OCI-LY3 (cell line): ENCODE results near the gene BOLA1.
"Not testable (repeated sequence)": the region's sequence is repeated elsewhere in the genome, so short reads cannot be mapped to it uniquely, and the experiment has no call there.

Experiments used
- H2AFZ ChIP-seq: fragments of 200-600, 300-600 bp; shearing (Covaris generic); 2 replicates; pipeline ENCODE4 v1.6.0; 2014; ENCODE audit warnings: antibody characterized with exemption, low read depth, low read length
- H3K27ac ChIP-seq: fragments of 200-600, 300-600 bp; sonication (generic); 2 replicates; pipeline ENCODE4 v1.5.1; 2014; ENCODE audit warnings: mild to moderate bottlenecking, low read length, moderate library complexity, mixed read lengths
- H3K27me3 ChIP-seq: fragments of 200-600, 300-600 bp; sonication (generic); 2 replicates; pipeline ENCODE4 v1.6.1; 2014; ENCODE audit warnings: low read depth, low read length, mixed read lengths
- H3K36me3 ChIP-seq: fragments of 200-600, 300-600 bp; sonication (generic); replicated peaks from 2 replicates; pipeline ENCODE3; 2014; ENCODE audit warnings: low read depth, low read length, mixed read lengths
- H3K4me1 ChIP-seq: fragments of 300-600, 200-600 bp; sonication (generic); 2 replicates; pipeline ENCODE4 v1.6.1; 2014; ENCODE audit warnings: low read length, mixed read lengths
- H3K4me2 ChIP-seq: fragments of 200-600, 300-600 bp; sonication (generic); 2 replicates; pipeline ENCODE4 v1.6.1; 2014; ENCODE audit warnings: low read length, mixed read lengths
- H3K4me3 ChIP-seq: fragments of 300-600, 200-600 bp; sonication (generic); 2 replicates; pipeline ENCODE4 v1.5.1; 2014; ENCODE audit warnings: antibody characterized with exemption, mild to moderate bottlenecking, low read length, moderate library complexity
- H3K79me2 ChIP-seq: fragments of 300-600, 200-600 bp; shearing (Covaris generic); 2 replicates; pipeline ENCODE4 v1.6.1; 2014; ENCODE audit warnings: mild to moderate bottlenecking, low read length, mixed read lengths
- H3K9ac ChIP-seq: fragments of 300-600, 200-600 bp; shearing (Covaris generic); 2 replicates; pipeline ENCODE4 v1.6.0; 2014; ENCODE audit warnings: mild to moderate bottlenecking, low read length, moderate library complexity
- H3K9me3 ChIP-seq: fragments of 200-600, 300-600 bp; shearing (Covaris generic); 2 replicates; pipeline ENCODE4 v1.6.1; 2014; ENCODE audit warnings: low read length, mixed read lengths; ENCODE audit not compliant: insufficient read depth
- H4K20me1 ChIP-seq: fragments of 200-600, 300-600 bp; sonication (generic); 2 replicates; pipeline ENCODE4 v1.6.1; 2016; ENCODE audit warnings: low read length, mixed read lengths; ENCODE audit not compliant: insufficient read depth
- EZH2phosphoT487 ChIP-seq: fragments of 200-600 bp; shearing (Covaris generic); IDR thresholded peaks from 2 replicates; pipeline ENCODE4 v1.6.1; 2018; ENCODE audit warnings: antibody characterized with exemption, mixed run types, low read depth
- TF ChIP-seq, protein P1 (sequence below): fragments of 200-600, 300-600 bp; sonication (generic); IDR thresholded peaks from 2 replicates; pipeline ENCODE4 v1.5.1; 2014; ENCODE audit warnings: antibody characterized with exemption, low read length, low read depth

Gene BOLA1, protein sequence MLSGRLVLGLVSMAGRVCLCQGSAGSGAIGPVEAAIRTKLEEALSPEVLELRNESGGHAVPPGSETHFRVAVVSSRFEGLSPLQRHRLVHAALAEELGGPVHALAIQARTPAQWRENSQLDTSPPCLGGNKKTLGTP

GRCh38 chr1:149899460-149900284, at the start of gene BOLA1:
Gene BOLA1, plus strand, starts transcription at chr1:149899568. Its CDS starts 492 bp downstream, at chr1:149900060.
- Histone ChIP-seq H3K4me2 (no peak within 1 kb of the TSS), H3K9ac (no peak within 1 kb of the TSS), H3K9me3 (0 out of 2 replicates have a peak, but pooled peaks cover 3% of the 10 kb centered on the region)

GRCh38 chr1:149849947-149850360, 49.4 kb upstream of the BOLA1 start:
- TF ChIP-seq EZH2phosphoT487, result no peak
- TF ChIP-seq, protein P1, sequence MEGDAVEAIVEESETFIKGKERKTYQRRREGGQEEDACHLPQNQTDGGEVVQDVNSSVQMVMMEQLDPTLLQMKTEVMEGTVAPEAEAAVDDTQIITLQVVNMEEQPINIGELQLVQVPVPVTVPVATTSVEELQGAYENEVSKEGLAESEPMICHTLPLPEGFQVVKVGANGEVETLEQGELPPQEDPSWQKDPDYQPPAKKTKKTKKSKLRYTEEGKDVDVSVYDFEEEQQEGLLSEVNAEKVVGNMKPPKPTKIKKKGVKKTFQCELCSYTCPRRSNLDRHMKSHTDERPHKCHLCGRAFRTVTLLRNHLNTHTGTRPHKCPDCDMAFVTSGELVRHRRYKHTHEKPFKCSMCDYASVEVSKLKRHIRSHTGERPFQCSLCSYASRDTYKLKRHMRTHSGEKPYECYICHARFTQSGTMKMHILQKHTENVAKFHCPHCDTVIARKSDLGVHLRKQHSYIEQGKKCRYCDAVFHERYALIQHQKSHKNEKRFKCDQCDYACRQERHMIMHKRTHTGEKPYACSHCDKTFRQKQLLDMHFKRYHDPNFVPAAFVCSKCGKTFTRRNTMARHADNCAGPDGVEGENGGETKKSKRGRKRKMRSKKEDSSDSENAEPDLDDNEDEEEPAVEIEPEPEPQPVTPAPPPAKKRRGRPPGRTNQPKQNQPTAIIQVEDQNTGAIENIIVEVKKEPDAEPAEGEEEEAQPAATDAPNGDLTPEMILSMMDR, result no peak
- Histone ChIP-seq H3K9me3 (no peaks in the 10 kb centered on the region), H3K4me2 (peak overlapping the region; percentile 97), H3K36me3 (peaks cover 30% of the 10 kb centered on the region), H3K9ac (peak overlapping the region; percentile 85), H4K20me1 (peaks cover 34% of the 10 kb centered on the region), H3K79me2 (peaks cover 53% of the 10 kb centered on the region), H3K4me1 (peaks cover 37% of the 10 kb centered on the region), H2AFZ (no peak overlapping the region), H3K4me3 (peak overlapping the region; percentile 78), H3K27me3 (no peaks in the 10 kb centered on the region), H3K27ac (peak overlapping the region; percentile 68)

More at GRCh38 chr1:149899460-149900284, at the start of gene BOLA1:
- no peak for TF ChIP-seq EZH2phosphoT487
- TF ChIP-seq, protein P1, result no peak
- H3K36me3 ChIP-seq, result no peaks in the 10 kb centered on the region
- no peak within 1 kb of the TSS for H2AFZ ChIP-seq
- no peak within 1 kb of the TSS for H3K27ac ChIP-seq
- no peak within 1 kb of the TSS for H3K4me3 ChIP-seq
- no peaks in the 10 kb centered on the region for H3K27me3 ChIP-seq
- H3K4me1 ChIP-seq, result no peaks in the 10 kb centered on the region
- no peaks in the 10 kb centered on the region for H4K20me1 ChIP-seq
- H3K79me2 ChIP-seq, result no peaks in the 10 kb centered on the region

GRCh38 chr1:149850732-149851345, 48.5 kb upstream of the BOLA1 start:
- peaks cover 29% of the 10 kb centered on the region for H3K4me1 ChIP-seq
- not testable (repeated sequence) for H3K27ac ChIP-seq, H2AFZ ChIP-seq

DNA sequence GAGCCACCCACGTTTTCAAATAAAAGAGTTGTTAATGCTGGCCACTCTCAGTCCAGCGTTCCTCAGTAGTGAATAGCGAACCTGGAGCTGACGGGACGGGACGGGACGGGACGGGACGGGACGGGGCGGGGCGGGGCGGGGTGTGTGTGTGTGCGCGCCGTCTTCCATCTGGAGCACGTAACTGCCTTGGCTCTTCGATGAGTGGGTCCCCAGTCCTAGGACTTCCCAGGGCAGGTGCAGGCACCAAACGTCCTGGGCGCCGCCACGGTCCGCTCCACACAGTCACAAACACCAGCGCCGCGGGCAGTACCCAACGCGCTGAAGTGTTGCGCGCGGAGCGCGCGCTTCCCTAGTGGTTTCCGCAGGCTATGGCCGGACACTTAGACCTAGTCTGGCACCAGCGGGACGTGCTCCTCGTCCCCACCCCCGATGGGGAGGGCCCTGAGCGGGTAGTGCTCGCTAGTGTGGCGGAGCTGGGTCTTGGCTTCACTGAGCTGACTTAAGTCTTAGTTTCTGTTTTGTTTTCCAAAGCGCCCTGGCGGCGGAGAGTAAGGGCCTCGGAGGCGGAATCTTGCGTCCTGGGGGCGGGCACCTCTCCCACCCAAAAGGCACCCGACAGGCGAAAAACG, 47.7 kb upstream of the BOLA1 start:
- Histone ChIP-seq H3K4me1 (peaks cover 21% of the 10 kb centered on the region), H3K36me3 (peaks cover 15% of the 10 kb centered on the region), H4K20me1 (peaks cover 18% of the 10 kb centered on the region; the same call in 1 of the 2 replicates), H3K79me2 (peaks cover 35% of the 10 kb centered on the region)
- H3K27ac ChIP-seq, H3K9me3 ChIP-seq, H3K4me2 ChIP-seq, H3K27me3 ChIP-seq, H3K9ac ChIP-seq, H3K4me3 ChIP-seq, H2AFZ ChIP-seq: not testable (repeated sequence)

More at GRCh38 chr1:149850732-149851345, 48.5 kb upstream of the BOLA1 start:
- Histone ChIP-seq H3K79me2 (peaks cover 44% of the 10 kb centered on the region), H3K36me3 (peaks cover 22% of the 10 kb centered on the region), H4K20me1 (peaks cover 25% of the 10 kb centered on the region; the same call in 1 of the 2 replicates)
- H3K9me3 ChIP-seq, H3K4me3 ChIP-seq, H3K4me2 ChIP-seq, H3K27me3 ChIP-seq, H3K9ac ChIP-seq: not testable (repeated sequence)

DNA sequence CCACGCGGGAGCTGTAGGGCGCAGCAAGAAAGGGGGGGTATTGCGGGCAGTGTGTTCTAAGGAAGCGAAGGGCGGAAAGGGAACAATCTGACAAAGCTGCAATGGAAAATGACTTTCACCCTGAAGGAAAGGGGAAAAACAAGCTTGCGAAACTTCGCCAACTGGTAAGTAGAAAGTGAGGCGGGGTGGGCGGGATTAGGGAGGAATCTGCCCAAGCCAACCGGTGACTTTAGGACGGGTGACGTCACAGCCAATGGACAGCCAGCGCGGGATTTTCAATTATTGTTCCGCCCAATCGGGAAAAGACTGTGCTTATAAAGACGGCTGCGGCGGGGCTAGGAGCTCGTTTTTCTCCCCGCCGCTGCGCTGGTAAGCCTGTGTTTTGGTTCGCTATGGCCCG, 47.1 kb upstream of the BOLA1 start:
- H3K4me3 ChIP-seq, result not testable (repeated sequence)

DNA sequence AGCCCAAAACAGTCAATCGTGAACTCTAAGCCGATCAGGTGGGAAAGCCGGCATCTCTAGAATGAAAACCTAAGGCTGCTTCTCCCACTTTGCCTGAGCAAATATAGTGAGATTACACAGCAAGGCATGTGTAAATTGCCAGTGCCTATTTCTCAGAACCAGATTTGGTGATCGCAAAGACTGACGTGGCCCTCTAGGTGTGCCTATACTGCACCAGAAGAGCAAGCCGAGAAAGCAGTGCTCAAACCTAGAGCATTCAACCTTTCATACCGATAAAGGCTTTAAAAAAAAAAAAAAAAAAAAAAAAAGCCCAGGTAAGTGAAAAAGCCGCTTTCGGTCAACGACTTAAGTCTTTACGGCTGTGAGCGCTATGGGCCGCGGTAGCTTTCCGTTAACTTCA, 39.1 kb upstream of the BOLA1 start:
- not testable (repeated sequence) for H3K79me2 ChIP-seq, H4K20me1 ChIP-seq, H3K4me1 ChIP-seq, H3K27ac ChIP-seq, H3K9ac ChIP-seq, H2AFZ ChIP-seq, H3K4me2 ChIP-seq, H3K27me3 ChIP-seq, H3K9me3 ChIP-seq, H3K36me3 ChIP-seq, H3K4me3 ChIP-seq

More for the DNA sequence above, 47.1 kb upstream of the BOLA1 start:
- H3K9ac ChIP-seq, H3K4me2 ChIP-seq, H2AFZ ChIP-seq, H3K36me3 ChIP-seq, H3K27me3 ChIP-seq, H3K27ac ChIP-seq, H3K9me3 ChIP-seq: not testable (repeated sequence)
- peaks cover 13% of the 10 kb centered on the region; the same call in 1 of the 2 replicates for H4K20me1 ChIP-seq
- peaks cover 16% of the 10 kb centered on the region for H3K4me1 ChIP-seq
- peaks cover 30% of the 10 kb centered on the region for H3K79me2 ChIP-seq
